Right lobe of liver (tissue), 6 donors: Measurements from ENCODE around the gene NFIB. TPM values are rescaled to one million over a fixed set of nuclear protein-coding genes. Genes with fewer than 3 reads are reported as not detected.

Experiments used
- ATAC-seq, 4 donors: fragments of 200-7000 bp; cut with Tn5 transposase; one replicate each; pipeline ENCODE4 v1.9.1; 2020; ENCODE audit warnings: mild to moderate bottlenecking in 4 of 4, moderate library complexity in 4 of 4
- DNase-seq, 3 donors: peaks; one replicate each; pipeline ENCODE4 v3.0.0-alpha.2; 2020
- H3K27ac ChIP-seq, 3 donors: fragments of 200-600 bp; one replicate each; pipeline ENCODE4 v1.8.0; 2022
- H3K27me3 ChIP-seq, 2 donors: fragments of 200-600 bp; one replicate each; pipeline ENCODE4 v1.8.0; 2022
- H3K36me3 ChIP-seq, 4 donors: fragments of 200-600 bp; sonication (generic) in 1 of 4; one replicate each; pipeline versions ENCODE4 v1.5.1 to v1.8.0; 2017 to 2022; ENCODE audit warnings: control low read depth in 1 of 4
- H3K4me1 ChIP-seq, 4 donors: fragments of 200-600 bp; sonication (generic) in 1 of 4; one replicate each; pipeline versions ENCODE4 v1.5.1 to v1.8.0; 2017 to 2022; ENCODE audit warnings: control low read depth in 1 of 4
- H3K4me3 ChIP-seq, 3 donors: fragments of 200-600 bp; one replicate each; pipeline ENCODE4 v1.8.0; 2022
- H3K9me3 ChIP-seq, 4 donors: fragments of 200-600 bp; sonication (generic) in 1 of 4; one replicate each; pipeline versions ENCODE4 v1.5.1 to v1.8.0; 2017 to 2022; ENCODE audit warnings: control low read depth in 1 of 4
- CTCF ChIP-seq, 4 donors: fragments of 200-600 bp in 3 of 4; fragments of 450-650 bp in 1 of 4; IDR thresholded peaks; one replicate each; pipeline versions ENCODE4 v1.5.1 to v1.8.0; 2016 to 2022; ENCODE audit warnings: antibody characterized with exemption in 4 of 4, mild to moderate bottlenecking in 2 of 4
- POLR2A ChIP-seq: fragments of 450-650 bp; IDR thresholded peaks from one replicate; pipeline ENCODE4 v1.6.1; 2017; ENCODE audit warnings: antibody characterized with exemption, mild to moderate bottlenecking
- WGBS: methylation state at CpG from one replicate; pipeline ENCODE4 v1.1.6; 2018; ENCODE audit warnings: low coverage, low lambda C conversion rate; ENCODE audit not compliant: insufficient coverage; ENCODE audit errors: missing lambda C conversion rate; 5-methylcytosine and 5-hydroxymethylcytosine counted together
- intact Hi-C, 2 donors: fragments of 100-400 bp; cut with DNase I; formaldehyde crosslinking; loops; one replicate each; pipeline versions ENCODE4 v1.11.2 to v1.14.1; 2022
- total RNA-seq, 6 experiments: library from RNA; depleted of rRNA in 2 of 6; stranded (reverse); fragments of >200 nt in 2 of 6; fragmentation: NEBNext Ultra II Directional in 3 of 6; extraction: Animal tissue kit (Norgen Biotek cat#: 25700) in 3 of 6; gene quantifications; one replicate each; pipeline versions ENCODE4 v1.1.0 to v1.2.4, GENCODE V29; 2016 to 2023
- donor health status: DM: no; HTN: yes; CAD: no.
- donor health status: DM: no; HTN: no; CAD: no.
- donor health status: DM: no; HTN: no; CAD: no.
- donor health status: DM: no; HTN: yes; CAD: no.
- donor health status: DM: no; HTN: yes; CAD: no.

NFIB gene
- total RNA-seq, 6 experiments from 2014 or later: 23.0 to 45.3 (median 39.6) TPM

- Histone ChIP-seq H3K27ac (no peak overlapping the region), H3K27me3 (no peaks in the 10 kb centered on the region), H3K4me1 (peaks cover 0 to 63% (median 16%) of the 10 kb centered on the region in 4 donors), H3K4me3 (no peak overlapping the region), H3K9me3 (no peaks in the 10 kb centered on the region), H3K36me3 (peaks cover 0 to 13% (median 3%) of the 10 kb centered on the region in 4 donors)
- WGBS: 83% methylated on average over 18 of the region's 26 CpGs
- intact Hi-C loops: no loop called here
- no peak for ATAC-seq
- TF ChIP-seq POLR2A (no peak), CTCF (IDR thresholded peaks at IDR 0.05) (no peak)
- DNase-seq: no peak
Measured at GRCh38 chr9:14306672-14307660, 7.0 kb downstream of the NFIB start.

GRCh38 chr9:14306188-14306587 lies 7.8 kb downstream of the NFIB start:
- ATAC-seq (no peak), DNase-seq (no peak)
- Histone ChIP-seq H3K9me3 (no peaks in the 10 kb centered on the region), H3K27me3 (no peaks in the 10 kb centered on the region), H3K4me1 (peaks cover 0 to 64% (median 18%) of the 10 kb centered on the region in 4 donors), H3K36me3 (peaks cover 0 to 13% (median 3%) of the 10 kb centered on the region in 4 donors), H3K27ac (no peak overlapping the region), H3K4me3 (no peak overlapping the region)
- TF ChIP-seq POLR2A (no peak), CTCF (IDR thresholded peaks at IDR 0.05) (no peak)
- intact Hi-C loops: no loop called here
- WGBS: 80% methylated on average over 6 of the region's 6 CpGs

- Histone ChIP-seq H3K4me1 (peaks cover 0 to 66% (median 22%) of the 10 kb centered on the region in 4 donors), H3K4me3 (no peak overlapping the region), H3K27ac (peak overlapping the region; percentile 20 to 60 (median 56)), H3K27me3 (no peaks in the 10 kb centered on the region), H3K9me3 (no peaks in the 10 kb centered on the region), H3K36me3 (peaks cover 0 to 13% (median 3%) of the 10 kb centered on the region in 4 donors)
- intact Hi-C loops: no loop called here
- no peak for TF ChIP-seq POLR2A
- TF ChIP-seq CTCF (IDR thresholded peaks at IDR 0.05): no peak
- WGBS: 35% methylated on average over 3 of the region's 3 CpGs
- DNase-seq (no peak), ATAC-seq (peak; percentile 54 to 73 (median 64))
Measured at GRCh38 chr9:14304259-14304658, 9.7 kb downstream of the NFIB start.

GRCh38 chr9:14303521-14303920 lies 10.4 kb downstream of the NFIB start:
- H3K27me3 ChIP-seq: no peaks in the 10 kb centered on the region
- WGBS: 83% methylated on average over 9 of the region's 9 CpGs
- intact Hi-C loops: no loop called here
- no peak for DNase-seq
- no peaks in the 10 kb centered on the region for H3K9me3 ChIP-seq
- H3K4me1 ChIP-seq: peaks cover 0 to 67% (median 25%) of the 10 kb centered on the region in 4 donors
- peak overlapping the region in 2 of 3 donors; percentile 56 to 60 for H3K27ac ChIP-seq
- H3K36me3 ChIP-seq: peaks cover 0 to 13% (median 3%) of the 10 kb centered on the region in 4 donors
- H3K4me3 ChIP-seq: no peak overlapping the region
- TF ChIP-seq CTCF (IDR thresholded peaks at IDR 0.05): no peak
- TF ChIP-seq POLR2A: no peak
- no peak for ATAC-seq
